NCI-H524 treated with DMSO at 0.1 percent for 48 hours (cell line): ENCODE measurements around the gene TVP23A.
A peak's percentile ranks its signal among the peaks of the same experiment; 100 is the strongest.
"Not testable (repeated sequence)": the region's sequence is repeated elsewhere in the genome, so short reads cannot be mapped to it uniquely, and the experiment has no call there.

Experiments used
- DNase-seq: peaks from one replicate; lab custom pipeline; 2025; lab: John Stamatoyannopoulos, UW

Gene TVP23A

DNA sequence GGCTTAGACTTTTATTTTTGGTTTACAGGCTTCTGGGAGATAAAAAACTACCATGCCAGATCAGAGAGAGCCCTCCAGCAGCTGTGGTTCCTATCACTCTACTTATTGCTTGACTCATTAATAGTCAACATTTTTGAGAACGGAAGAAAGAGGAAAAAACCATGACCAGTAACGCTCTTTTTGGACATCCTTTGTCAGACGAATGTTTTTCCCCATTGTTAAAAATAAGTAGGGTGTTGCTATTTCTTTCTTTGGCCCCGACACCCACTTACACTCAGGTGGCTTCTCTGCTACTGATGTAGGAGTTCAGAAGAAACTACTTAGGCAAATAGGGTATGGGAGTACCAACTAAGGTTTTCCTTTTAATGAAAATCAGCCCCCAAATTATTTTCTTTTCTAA lies 27.5 kb downstream of the TVP23A start:
- DNase-seq, result no peak

DNA sequence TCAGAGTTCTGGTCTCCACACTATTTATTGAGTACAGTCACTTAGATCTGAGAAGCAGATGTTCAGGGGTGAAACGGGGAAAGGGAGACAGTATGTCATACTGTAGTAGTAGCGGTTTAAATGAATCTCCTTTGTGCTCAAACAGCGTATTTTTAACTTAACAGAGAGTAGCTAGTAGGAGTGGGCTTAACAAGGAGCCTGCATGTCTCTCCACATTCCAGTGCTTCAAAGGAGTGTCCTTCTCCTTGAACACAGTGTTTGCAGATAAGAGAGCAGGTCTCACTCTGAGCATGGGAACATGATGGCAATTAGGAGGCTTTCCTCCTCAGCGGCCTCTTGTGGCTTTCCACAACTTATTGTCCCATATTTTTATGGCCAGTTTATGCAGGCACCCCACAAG lies 30.0 kb downstream of the TVP23A start:
- not testable (repeated sequence) for DNase-seq

DNA sequence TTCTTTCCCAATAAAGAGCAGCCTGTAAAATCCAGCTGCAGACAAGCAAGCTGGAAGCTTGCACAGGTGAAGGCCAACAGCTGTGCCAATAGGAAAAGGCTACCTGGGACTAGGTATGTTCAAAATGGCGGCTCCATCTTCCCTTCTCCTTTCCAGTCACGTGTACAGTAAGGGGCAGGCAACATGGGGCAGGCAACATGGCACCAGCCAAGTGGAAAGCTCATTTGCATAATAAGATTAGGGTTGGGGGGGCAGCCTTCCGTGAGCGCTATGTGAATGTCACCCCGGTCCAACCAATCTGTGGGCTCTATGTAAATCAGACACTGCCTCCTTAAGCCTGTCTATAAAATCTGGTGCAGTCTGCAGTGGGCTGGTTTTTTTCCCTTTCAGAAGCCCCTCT lies 31.3 kb downstream of the TVP23A start:
- peak; percentile 86 for DNase-seq

DNA sequence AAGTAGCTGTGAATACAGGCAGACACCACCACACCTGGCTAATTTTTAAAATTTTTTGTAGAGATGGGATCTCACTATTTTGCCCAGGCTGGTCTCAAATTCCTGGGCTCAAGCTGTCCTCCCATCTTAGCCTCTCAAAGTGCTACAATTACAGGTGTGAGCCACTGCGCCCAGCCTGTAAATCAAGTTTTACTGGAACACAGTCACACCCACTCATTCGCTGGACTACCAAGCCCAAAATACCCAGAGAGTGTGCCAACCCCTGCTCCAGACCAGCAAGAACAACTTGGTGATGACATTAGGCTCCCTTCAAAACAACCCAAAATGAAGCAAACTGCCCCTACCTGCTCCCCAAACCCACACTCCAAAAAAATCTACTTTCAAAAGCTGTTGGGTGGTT lies 36.0 kb downstream of the TVP23A start:
- DNase-seq, result no peak

DNA sequence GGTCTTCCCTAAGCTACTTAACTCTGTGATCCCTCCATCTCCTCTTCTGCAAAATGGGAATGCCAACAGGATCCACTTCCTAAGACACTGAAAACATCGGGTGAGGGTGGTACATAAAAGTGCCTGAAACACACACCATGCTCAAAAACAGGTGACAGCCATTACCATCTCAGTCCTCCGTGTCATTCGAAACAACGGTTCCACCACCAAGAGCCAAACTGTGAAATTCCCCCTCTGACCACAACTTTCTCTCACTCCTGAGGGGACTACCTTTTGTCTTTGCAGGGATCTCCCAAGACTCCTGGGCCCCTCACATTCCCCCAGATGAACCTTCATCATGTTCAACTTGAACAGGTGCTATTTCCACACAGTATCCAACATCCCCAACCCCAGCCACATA lies 38.0 kb downstream of the TVP23A start:
- DNase-seq, result no peak

DNA sequence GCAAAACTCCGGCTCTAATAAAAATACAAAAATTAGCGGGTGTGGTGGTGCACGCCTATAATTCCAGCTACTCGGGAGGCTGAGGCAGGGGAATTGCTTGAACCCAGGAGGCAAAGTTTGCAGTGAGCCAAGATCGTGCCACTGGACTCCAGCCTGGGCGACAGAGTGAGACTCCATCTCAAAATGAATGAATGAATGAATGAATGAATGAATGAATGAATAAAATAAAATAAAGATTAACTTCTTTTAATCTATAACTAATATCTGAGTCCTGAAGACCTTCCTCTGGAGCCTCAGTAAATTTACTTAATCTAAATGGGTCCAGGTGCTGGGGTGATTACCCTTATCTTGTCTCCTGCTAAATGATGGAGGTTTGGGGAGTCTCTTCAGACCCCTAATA lies 38.7 kb downstream of the TVP23A start:
- not testable (repeated sequence) for DNase-seq

DNA sequence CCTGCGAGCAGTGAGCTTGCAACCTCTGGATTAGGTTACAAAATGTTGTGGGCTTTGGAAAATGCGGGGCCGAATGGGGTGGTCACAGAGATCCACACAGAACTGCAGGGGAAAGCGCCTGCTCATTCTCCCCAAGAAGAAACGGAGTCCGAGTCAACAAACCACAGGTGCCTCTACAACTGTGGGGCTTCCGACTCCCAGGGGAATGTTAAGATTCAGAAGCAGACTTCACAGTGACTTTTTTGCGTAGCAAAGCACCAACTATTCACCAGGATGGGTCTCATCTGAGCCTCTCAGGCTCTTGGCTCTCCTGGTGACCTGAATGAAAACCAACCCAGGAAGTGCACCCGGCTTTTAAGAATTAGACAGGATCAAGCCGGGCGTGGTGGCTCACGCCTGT lies 41.2 kb downstream of the TVP23A start:
- DNase-seq, result no peak

DNA sequence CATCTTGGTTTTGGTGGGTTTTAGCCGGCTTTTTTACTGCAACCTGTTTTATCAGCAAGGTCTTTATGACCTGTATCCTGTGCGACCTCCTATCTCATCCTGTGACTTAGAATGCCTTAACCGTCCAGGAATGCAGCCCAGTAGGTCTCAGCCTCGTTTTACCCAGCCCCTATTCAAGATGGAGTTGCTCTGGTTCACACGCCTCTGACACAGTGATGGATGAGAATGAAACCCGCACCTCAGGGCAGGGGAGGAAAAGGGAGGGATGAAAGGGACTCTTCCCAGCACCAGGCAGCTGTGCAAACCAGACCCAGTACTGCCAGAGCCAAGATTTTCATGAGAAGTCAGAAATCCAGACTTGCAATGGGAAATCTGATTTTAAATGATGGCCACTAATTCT lies 41.7 kb downstream of the TVP23A start:
- DNase-seq, result not testable (repeated sequence)

DNA sequence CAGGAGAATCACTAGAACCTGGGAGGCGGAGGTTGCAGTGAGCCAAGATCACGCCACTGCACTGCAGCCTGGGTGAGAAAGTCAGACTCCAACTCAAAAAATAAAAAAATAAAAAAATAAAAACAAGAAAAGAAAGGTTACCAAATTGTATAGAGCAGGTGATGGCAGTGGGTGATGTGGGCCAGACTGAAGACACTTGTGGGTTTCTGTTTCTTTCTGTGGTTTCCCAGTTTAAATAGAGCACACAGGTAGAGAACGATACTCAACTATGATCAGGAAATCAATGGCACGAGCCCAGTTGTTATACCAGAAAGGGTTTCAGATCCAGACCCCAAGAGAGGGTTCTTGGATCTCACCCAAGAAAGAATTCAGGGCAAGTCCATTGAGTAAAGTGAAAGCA lies 42.3 kb downstream of the TVP23A start:
- DNase-seq, result no peak

DNA sequence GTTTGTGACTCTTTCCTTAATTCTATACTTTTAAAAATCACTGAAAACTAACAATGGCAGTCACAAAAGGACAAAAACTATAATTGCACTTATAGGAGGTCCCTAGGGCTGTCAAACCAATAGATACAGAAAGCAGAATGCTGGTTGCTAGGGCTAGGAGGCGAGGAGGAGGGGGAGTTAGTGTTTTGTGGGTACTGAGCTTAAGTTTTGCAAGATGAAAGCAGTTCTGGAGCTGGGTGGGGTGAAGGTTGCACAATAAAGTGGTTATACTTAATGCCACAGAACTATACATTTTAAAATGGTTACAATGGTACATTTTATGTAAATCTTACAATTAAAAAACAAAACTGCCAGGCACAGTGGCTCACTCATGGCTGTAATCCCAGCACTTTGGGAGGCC lies 47.7 kb downstream of the TVP23A start:
- no peak for DNase-seq

DNA sequence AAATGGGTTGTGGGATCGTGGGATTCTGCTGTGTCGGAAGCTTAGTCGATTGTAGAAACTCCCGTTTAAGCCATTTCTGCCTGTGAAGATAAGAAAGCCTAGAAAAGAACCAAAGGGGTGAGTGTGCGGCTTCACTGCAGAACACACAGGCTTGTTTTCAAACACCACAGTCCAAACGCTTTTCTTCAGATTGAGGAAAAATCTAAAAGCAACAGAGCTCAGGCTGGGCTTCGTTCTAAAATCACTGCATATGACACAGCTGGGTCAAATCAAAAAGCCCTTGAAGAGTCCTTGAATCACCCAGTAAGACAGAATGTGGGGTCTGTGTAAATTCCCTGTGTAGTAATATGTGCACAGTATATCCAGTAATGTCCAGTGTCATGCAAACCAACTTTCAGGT lies 49.2 kb downstream of the TVP23A start:
- DNase-seq, result no peak

DNA sequence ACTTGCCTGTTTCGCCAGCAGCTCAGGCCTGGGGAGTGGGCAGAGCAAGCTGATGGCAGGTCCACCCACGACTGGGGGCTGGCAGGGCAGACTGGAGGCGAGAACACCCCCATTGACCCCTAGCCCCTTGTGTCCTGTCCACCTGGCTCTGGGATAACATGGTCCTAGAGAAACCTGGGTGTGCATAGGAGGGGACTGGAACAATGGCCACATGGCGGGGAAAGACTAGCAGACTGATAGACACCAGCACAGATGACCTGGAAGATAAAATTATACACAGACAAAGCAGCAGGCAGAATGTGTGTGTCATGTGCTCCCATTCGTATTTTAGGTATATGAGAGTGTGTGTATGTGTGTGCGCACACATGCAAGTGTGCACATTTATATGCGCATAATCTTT lies 51.5 kb downstream of the TVP23A start:
- no peak for DNase-seq

DNA sequence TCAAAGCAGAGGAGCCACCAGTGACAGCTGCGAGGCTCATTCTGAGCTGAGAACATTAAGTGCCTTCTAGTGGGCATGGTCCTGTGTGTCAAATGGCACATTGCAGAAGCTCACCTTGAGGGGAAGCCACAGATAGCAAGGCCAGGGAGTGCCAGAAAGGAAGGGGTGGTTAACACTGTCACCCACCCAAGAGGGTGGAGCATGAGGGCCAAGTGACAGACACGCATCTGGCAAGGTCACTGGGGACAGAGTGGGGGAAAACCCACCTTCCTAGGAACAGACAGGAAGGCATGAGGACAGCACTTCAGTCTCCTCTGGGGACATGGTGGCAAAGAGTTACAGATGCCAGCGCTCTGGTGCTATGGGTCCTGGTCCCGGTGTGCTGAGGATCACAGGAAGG lies 52.8 kb downstream of the TVP23A start:
- no peak for DNase-seq

DNA sequence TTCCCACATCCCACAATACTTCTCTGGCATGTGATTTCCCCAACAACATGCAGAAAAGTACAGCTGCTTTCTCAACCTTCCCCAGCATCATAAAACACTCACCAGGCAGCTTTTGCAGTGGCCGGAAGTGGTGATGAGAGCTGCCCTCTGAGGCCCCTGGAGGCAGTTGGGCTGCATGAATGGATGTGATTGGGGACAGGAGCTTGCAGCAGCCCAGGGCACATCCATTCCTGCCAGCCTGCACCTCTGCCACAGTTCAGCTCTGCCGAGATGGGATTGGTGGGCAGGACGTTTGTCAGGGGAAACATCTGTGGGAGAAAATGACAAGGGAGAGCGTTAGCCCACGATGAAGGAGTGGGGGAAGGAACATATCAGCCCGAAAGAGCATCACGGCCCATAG lies 55.1 kb downstream of the TVP23A start:
- no peak for DNase-seq

DNA sequence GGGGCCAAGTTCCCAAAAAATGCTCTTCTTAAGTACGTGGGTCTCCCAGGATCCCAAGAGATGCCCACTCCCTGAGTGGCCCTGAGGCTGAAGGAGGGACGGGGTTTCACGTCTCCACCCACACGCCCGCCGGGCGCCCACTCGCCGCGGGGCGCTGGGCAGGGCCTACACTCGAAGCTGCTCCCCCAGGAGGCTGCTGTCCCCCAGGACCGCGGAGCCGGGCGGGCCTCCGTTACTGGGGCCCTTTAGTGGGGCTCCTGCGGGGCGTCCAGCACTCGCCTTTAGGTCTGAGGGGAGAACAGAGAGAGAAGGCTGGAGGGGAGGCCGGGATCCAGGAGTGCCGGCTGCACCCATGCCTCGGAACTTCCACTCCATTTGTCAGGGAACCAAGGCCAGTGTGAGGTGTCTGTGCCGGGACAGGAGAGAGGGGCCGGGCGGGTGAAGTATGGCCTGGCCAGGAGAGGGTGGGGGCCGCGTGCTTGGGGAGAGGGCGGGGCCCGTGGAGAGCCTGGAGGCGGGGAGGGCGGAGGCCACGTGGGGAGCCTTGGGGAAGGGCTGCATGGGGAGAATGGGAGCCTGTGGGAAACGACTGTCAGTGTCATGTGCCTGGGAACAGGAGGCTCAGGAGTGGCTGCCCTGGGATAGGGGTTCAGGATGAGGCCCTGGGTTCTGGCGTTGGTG lies 56.1 kb downstream of the TVP23A start:
- DNase-seq, result no peak

DNA sequence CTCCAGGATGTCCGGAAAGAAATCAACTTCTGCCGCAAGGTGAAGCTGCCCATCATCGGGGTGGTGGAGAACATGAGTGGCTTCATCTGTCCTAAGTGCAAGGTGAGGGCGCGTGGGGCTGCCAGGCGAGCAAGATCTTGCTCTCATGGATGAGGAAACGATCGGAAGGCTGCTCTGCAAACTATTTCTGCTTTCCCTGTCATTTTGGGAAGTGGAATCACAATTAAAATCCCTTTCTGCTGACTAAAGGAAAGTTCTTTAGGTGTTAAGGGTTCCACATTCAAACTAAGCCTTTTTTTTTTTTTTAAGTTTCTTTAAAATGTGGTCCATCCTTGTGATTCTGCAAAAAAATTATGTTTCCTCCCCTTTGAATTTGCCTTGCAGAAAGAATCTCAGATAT lies 57.2 kb downstream of the TVP23A start:
- DNase-seq, result no peak

DNA sequence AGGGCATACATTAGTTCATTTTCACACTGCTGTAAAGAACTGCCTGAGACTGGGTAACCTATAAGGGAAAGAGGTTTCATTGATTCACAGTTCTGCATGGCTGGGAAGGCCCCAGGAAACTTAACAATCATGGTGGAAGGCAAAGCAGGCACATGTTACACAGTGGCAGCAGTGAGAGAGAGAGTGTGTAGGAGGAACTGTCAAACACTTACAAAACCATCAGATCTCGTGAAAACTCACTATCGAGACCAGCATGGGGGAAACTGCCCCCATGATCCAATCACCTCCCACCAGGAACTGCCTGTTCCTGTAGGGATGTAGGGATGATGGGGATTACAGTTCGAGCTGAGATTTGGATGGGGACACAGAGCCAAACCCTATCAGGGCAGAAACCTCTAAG lies 57.7 kb downstream of the TVP23A start:
- no peak for DNase-seq

DNA sequence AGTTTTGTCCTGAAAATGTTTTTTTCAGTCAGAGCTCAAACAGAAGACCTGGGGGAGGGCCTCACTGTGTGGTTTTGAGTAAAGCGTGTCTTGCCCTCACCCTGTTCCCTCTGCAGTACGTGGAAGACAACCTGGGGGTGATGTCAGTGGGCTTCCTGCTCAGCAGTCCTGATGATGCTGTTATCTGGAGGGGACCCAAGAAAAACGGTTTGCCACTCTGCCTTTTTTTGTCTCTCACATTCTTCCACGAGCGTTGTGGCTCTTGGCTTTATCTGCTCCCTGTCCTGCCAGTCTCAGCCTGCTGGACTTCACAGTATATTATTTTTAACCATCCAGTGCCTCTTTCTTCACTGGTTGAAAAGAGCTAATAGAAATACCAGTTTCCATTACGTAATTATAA lies 62.0 kb downstream of the TVP23A start:
- DNase-seq, result no peak

DNA sequence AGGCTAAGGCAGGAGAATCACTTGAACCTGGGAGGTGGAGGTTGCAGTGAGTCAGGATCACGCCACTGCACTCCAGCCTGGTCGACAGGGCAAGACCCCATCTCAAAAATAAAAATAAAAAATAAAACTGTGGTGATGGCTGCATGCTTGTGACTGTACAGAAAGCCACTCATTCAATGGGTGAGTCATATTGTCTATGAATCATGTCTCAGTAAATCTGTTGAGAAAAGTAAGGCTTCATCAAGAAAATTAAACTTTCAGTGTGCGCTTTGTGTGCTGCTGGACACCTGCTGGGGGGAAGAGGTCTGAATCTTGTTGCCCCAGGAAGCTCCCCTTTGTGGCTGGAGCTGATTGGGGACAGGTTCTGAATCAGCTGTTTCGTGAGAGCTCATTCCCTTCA lies 63.7 kb downstream of the TVP23A start:
- DNase-seq, result no peak

DNA sequence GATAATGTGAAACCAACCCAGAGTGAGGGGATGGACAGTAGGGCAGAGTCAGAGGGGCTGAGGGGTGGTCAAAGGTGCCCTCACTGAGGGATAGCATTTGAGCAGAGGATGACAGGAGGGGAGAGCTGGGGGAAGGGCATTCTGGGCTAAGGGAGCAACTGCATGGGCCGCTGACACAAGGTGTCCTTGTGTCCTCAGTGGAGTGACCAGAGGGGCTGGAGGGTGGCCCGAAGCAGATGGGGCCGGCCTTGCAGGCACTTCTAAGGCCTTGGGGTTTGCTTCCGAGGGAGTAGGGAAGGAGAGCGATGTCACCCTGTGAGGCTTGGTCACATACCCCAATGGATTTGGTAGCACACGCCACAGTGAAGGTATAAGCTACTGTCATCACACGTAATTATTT lies 64.9 kb downstream of the TVP23A start:
- DNase-seq, result no peak

DNA sequence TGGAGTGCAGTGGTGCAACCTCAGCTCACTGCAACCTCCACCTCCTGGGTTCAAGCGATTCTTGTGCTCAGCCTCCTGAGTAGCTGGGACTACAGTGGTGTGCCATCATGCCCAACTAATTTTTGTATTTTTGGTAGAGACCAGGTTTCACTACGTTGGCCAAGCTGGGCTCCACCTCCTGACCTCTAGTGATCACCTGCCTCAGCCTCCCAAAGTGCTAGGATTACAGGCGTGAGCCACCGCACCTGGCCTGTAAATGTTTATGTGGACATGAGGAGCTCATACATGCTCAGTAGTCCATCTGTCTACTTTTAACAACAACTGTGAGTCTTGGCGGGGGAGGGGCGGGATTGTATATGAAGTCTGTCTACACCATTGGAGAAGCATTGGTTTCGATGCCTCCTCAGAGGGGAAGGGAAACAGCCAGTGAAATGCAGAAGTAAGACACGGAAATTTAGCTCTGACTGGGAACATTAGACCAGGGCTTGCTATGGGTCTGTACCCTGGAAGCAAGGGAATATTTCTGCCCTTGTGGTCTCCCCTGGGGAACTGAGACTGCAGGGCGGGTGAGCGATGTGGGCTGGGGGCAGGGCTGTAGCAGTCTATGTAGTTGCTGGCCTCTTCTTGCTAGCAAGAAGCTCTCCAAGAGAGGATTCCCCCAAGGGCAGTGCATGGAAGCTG lies 65.6 kb downstream of the TVP23A start:
- DNase-seq, result no peak

DNA sequence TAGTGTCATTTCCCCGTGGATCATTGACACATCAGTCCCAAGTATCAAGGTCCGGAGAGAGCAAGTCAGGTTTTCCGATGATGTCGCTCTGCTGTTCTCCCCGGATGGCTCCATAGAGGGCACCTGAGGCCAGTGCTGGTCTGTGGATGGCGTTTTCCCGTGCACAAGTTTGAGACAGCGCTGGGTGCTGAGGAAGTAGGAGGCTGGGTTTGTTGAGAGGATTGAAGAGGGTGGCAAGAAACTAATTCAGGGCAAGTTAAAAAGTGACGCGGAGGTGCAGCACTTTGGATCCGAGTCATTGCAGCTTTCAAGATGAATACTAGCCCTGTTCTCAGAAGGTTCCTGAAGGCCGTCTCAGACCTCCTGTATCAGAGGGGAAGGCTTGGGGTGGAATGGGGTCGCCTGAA lies 67.3 kb downstream of the TVP23A start:
- no peak for DNase-seq

DNA sequence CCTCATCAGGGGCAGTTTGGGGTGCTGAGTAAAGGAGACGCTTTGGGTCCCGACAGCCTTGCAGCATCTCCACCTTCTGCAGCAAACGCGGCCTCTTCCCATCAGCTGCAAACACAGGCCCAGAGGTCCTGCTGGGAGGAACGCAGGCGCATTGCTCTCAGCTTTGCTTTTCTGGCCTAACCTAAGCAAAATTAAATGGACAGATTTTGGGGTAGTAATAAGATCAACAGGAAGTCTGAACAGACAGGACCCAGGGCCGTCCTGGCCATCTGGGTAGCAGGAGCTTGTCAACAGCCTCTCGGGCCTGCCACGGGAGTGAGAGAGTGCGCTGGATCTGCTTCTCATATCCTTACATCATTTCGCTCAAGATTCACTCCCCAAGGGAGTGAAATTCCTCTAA lies 67.8 kb downstream of the TVP23A start:
- DNase-seq, result no peak

DNA sequence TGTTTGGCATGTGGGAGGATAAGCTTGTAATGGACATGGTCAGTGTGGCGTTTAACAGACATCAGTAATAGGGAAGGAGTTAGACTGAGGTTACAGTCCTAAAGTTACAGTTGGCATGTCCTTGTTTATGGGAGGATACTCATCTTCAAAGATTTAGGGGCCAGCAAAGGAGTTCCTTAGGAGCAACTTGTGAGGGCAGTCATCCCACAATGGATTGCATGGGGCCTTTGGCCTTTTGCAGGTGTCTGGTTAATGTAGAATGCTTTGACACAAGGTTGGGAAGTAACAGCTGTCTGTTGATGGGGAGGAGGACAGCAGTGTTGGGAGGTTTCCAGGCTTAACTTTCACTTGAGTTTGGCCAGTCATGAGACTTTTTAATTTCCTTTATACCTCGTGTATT lies 72.8 kb downstream of the TVP23A start:
- DNase-seq, result no peak
